WI38 (cell line): ENCODE data around the gene SFXN1.

Experiments
- H3K4me3 ChIP-seq: 2 replicates; pipeline ENCODE4 v1.5.1; 2011; ENCODE audit warnings: low read depth, mild to moderate bottlenecking, control low read depth, low read length
- CTCF ChIP-seq: IDR thresholded peaks from 2 replicates; pipeline ENCODE4 v1.5.1; 2012; ENCODE audit warnings: low read depth, mild to moderate bottlenecking, control low read depth, low read length

The SFXN1 gene

GRCh38 chr5:175541264-175541663 lies 62.9 kb downstream of the SFXN1 start:
- H3K4me3 ChIP-seq: no peak overlapping the region
- TF ChIP-seq CTCF: no peak

- H3K4me3 ChIP-seq: no peak overlapping the region
- no peak for TF ChIP-seq CTCF
Observed at GRCh38 chr5:175542232-175542965, 64.0 kb downstream of the SFXN1 start.

- no peak overlapping the region for H3K4me3 ChIP-seq
- TF ChIP-seq CTCF: no peak
Observed at GRCh38 chr5:175542966-175543235, 64.5 kb downstream of the SFXN1 start.

- TF ChIP-seq CTCF: no peak
Observed at GRCh38 chr5:175544108-175544511, 65.8 kb downstream of the SFXN1 start.

GRCh38 chr5:175544586-175544985 lies 66.2 kb downstream of the SFXN1 start:
- no peak for TF ChIP-seq CTCF

More at GRCh38 chr5:175544108-175544511, 65.8 kb downstream of the SFXN1 start:
- H3K4me3 ChIP-seq: no peak overlapping the region

GRCh38 chr5:175547842-175548241 lies 69.5 kb downstream of the SFXN1 start:
- no peak overlapping the region for H3K4me3 ChIP-seq

More at GRCh38 chr5:175544586-175544985, 66.2 kb downstream of the SFXN1 start:
- no peak overlapping the region for H3K4me3 ChIP-seq

More at GRCh38 chr5:175547842-175548241, 69.5 kb downstream of the SFXN1 start:
- TF ChIP-seq CTCF: no peak
